ENCODE data around the gene CLCF1. TPM values are rescaled to one million over a fixed set of nuclear protein-coding genes. Genes with fewer than 3 reads are reported as not detected.

CLCF1 gene
- total and polyA plus RNA-seq, 10 of the 15 experiments (the other 5 are each of a cell fraction or from before 2014, with no cell fraction given), result 0.16 to 2.1 (median 0.63) TPM; not detected in 1

DNA sequence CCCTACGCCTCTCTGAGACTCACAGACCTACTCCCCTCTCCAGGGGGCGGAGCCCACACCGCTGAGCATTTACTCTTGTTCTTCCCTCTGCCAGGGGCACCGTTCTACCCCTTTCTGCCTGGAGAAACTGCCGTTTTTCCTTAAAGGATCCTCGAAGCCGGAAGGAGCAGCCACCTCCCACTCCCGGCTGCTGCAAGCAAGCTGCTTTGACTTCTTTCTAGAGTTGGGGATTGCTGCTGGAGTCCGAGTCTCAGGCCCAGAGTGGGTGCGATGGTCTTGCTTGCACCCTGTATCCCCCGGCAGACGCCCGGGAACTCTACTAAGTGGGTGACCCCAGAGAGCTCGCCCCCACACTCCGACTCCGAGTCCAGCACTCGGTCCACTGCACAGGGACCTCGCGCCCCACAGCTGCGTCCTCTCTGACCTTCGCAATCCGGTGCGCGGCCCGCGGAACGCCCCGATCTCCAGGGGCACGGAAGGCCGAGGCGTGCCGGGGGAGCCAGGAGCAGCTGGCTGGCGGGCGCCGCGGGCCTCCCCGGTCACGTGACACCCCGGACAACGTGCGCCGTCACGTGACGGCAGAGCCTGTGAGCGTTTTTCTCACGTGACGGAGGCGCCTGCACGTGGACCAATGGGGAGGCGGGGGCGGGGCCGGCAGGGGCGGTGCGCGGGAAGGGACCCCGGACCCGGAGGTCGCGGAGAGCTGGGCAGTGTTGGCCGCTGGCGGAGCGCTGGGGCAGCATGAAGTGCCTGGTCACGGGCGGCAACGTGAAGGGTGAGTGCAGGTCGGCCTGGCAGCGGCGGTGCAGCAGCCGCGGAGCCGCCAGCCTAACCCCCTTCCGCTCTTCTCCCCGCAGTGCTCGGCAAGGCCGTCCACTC lies 18.1 kb upstream of the CLCF1 start, which contains the start of gene RAD9A (continued):
- TF ChIP-seq TBL1XR1 (IDR thresholded peaks at IDR 0.05; ENCODE audit: low read depth, low read length), result peak; percentile 82
- TF ChIP-seq CHD1 (IDR thresholded peaks at IDR 0.05; ENCODE audit: low read depth, low read length), result no peak
- no peak for TF ChIP-seq NFXL1 (IDR thresholded peaks at IDR 0.05; ENCODE audit: borderline replicate concordance)
- TF ChIP-seq PAX8 (IDR thresholded peaks at IDR 0.05), result no peak
- no peak for TF ChIP-seq JUNB (IDR thresholded peaks at IDR 0.05)
- TF ChIP-seq KAT2A (conservative IDR thresholded peaks at IDR 0.05; ENCODE audit: control insufficient read depth, low read depth, low read length), result no peak
- TF ChIP-seq, protein P1, sequence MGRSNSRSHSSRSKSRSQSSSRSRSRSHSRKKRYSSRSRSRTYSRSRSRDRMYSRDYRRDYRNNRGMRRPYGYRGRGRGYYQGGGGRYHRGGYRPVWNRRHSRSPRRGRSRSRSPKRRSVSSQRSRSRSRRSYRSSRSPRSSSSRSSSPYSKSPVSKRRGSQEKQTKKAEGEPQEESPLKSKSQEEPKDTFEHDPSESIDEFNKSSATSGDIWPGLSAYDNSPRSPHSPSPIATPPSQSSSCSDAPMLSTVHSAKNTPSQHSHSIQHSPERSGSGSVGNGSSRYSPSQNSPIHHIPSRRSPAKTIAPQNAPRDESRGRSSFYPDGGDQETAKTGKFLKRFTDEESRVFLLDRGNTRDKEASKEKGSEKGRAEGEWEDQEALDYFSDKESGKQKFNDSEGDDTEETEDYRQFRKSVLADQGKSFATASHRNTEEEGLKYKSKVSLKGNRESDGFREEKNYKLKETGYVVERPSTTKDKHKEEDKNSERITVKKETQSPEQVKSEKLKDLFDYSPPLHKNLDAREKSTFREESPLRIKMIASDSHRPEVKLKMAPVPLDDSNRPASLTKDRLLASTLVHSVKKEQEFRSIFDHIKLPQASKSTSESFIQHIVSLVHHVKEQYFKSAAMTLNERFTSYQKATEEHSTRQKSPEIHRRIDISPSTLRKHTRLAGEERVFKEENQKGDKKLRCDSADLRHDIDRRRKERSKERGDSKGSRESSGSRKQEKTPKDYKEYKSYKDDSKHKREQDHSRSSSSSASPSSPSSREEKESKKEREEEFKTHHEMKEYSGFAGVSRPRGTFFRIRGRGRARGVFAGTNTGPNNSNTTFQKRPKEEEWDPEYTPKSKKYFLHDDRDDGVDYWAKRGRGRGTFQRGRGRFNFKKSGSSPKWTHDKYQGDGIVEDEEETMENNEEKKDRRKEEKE (IDR thresholded peaks at IDR 0.05), result no peak
- TF ChIP-seq, protein P2, sequence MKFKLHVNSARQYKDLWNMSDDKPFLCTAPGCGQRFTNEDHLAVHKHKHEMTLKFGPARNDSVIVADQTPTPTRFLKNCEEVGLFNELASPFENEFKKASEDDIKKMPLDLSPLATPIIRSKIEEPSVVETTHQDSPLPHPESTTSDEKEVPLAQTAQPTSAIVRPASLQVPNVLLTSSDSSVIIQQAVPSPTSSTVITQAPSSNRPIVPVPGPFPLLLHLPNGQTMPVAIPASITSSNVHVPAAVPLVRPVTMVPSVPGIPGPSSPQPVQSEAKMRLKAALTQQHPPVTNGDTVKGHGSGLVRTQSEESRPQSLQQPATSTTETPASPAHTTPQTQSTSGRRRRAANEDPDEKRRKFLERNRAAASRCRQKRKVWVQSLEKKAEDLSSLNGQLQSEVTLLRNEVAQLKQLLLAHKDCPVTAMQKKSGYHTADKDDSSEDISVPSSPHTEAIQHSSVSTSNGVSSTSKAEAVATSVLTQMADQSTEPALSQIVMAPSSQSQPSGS (IDR thresholded peaks at IDR 0.05; ENCODE audit: low read length), result no peak
- TF ChIP-seq ZNF622 (IDR thresholded peaks at IDR 0.05), result no peak
- no peak for TF ChIP-seq EED (IDR thresholded peaks at IDR 0.05; ENCODE audit: low read depth)
- no peak for TF ChIP-seq NR2C2 (IDR thresholded peaks at IDR 0.05; ENCODE audit: borderline replicate concordance, control insufficient read depth, insufficient read length, low read depth)
- TF ChIP-seq SIX5 (IDR thresholded peaks at IDR 0.05; ENCODE audit: low read depth, low read length, severe bottlenecking), result peak; percentile 30
- no peak for TF ChIP-seq BRCA1 (IDR thresholded peaks at IDR 0.05; ENCODE audit: low read depth, low read length)
- no peak for TF ChIP-seq STAT3 (IDR thresholded peaks at IDR 0.05; ENCODE audit: low read depth, low read length)
- TF ChIP-seq RFX5 (IDR thresholded peaks at IDR 0.05; ENCODE audit: low read depth, low read length), result no peak
- TF ChIP-seq CHD2 (IDR thresholded peaks at IDR 0.05; ENCODE audit: borderline replicate concordance, low read depth, low read length), result no peak
- no peak for TF ChIP-seq ZNF217 (IDR thresholded peaks at IDR 0.05)
- TF ChIP-seq, protein P3, sequence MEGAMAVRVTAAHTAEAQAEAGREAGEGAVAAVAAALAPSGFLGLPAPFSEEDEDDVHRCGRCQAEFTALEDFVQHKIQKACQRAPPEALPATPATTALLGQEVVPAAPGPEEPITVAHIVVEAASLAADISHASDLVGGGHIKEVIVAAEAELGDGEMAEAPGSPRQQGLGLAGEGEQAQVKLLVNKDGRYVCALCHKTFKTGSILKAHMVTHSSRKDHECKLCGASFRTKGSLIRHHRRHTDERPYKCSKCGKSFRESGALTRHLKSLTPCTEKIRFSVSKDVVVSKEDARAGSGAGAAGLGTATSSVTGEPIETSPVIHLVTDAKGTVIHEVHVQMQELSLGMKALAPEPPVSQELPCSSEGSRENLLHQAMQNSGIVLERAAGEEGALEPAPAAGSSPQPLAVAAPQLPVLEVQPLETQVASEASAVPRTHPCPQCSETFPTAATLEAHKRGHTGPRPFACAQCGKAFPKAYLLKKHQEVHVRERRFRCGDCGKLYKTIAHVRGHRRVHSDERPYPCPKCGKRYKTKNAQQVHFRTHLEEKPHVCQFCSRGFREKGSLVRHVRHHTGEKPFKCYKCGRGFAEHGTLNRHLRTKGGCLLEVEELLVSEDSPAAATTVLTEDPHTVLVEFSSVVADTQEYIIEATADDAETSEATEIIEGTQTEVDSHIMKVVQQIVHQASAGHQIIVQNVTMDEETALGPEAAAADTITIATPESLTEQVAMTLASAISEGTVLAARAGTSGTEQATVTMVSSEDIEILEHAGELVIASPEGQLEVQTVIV (IDR thresholded peaks at IDR 0.05; ENCODE audit: borderline replicate concordance, partially characterized antibody), result no peak
- TF ChIP-seq BHLHE40 (IDR thresholded peaks at IDR 0.05; ENCODE audit: borderline replicate concordance in 1 of 2, low read depth in 2 of 2, low read length in 1 of 2), result peak; percentile 98 to 100
- TF ChIP-seq SPI1 (IDR thresholded peaks at IDR 0.05; ENCODE audit: borderline replicate concordance, insufficient read depth, low read depth, low read length), result no peak
- TF ChIP-seq POLR2AphosphoS5 (IDR thresholded peaks at IDR 0.05; ENCODE audit: low read length), result no peak; the same call in 1 of the 2 replicates
- TF ChIP-seq ZZZ3 (IDR thresholded peaks at IDR 0.05; ENCODE audit: control insufficient read depth, insufficient read length, low read depth), result no peak
